ENCODE measurements around the gene SOX6.
"Not testable (repeated sequence)": the region's sequence is repeated elsewhere in the genome, so short reads cannot be mapped to it uniquely, and the experiment has no call there.

SOX6 gene

GRCh38 chr11:15929371-15929901 is 426.9 kb downstream of the SOX6 start:
- no peak for DNase-seq (ENCODE audit: low spot score)

- DNase-seq (ENCODE audit: low spot score), result no peak
These were observed 428.5 kb downstream of the SOX6 start for GRCh38 chr11:15927864-15928217.

- no peak for DNase-seq (ENCODE audit: low spot score)
These were observed 429.0 kb downstream of the SOX6 start for GRCh38 chr11:15927196-15927863.

- no peak for DNase-seq (ENCODE audit: low spot score)
These were observed 430.3 kb downstream of the SOX6 start for GRCh38 chr11:15926071-15926470.

- no peak for DNase-seq (ENCODE audit: low spot score)
These were observed 433.2 kb downstream of the SOX6 start for GRCh38 chr11:15923183-15923582.

GRCh38 chr11:15922745-15923144 is 433.6 kb downstream of the SOX6 start:
- not testable (repeated sequence) for DNase-seq (ENCODE audit: low spot score)

GRCh38 chr11:15920856-15921629 is 435.3 kb downstream of the SOX6 start:
- DNase-seq (ENCODE audit: low spot score), result no peak

GRCh38 chr11:15918674-15919073 is 437.7 kb downstream of the SOX6 start:
- no peak for DNase-seq (ENCODE audit: low spot score)

- no peak for DNase-seq (ENCODE audit: low spot score)
These were observed 438.1 kb downstream of the SOX6 start for GRCh38 chr11:15918212-15918611.
